ENCODE results near the gene GMDS.

DNA sequence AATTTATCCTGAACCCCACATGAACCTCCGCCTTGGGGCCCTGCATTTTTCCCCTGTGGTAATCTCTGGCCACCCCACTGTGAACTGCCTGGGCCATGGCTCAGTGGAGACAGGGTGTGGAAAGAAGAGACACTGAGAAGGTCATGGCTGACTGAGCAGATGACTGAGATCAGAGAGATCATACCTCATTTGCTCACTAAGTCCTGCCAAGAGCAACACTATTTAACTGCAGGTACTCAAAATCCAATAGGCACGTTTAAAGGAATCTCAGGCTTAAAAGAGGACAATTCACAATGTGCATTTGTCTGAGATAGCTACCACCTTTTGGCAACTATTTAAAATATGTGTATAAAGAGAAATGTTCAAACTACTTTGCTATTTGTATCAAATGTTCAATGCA lies 305.0 kb downstream of the GMDS start:
- TF ChIP-seq, protein P1, sequence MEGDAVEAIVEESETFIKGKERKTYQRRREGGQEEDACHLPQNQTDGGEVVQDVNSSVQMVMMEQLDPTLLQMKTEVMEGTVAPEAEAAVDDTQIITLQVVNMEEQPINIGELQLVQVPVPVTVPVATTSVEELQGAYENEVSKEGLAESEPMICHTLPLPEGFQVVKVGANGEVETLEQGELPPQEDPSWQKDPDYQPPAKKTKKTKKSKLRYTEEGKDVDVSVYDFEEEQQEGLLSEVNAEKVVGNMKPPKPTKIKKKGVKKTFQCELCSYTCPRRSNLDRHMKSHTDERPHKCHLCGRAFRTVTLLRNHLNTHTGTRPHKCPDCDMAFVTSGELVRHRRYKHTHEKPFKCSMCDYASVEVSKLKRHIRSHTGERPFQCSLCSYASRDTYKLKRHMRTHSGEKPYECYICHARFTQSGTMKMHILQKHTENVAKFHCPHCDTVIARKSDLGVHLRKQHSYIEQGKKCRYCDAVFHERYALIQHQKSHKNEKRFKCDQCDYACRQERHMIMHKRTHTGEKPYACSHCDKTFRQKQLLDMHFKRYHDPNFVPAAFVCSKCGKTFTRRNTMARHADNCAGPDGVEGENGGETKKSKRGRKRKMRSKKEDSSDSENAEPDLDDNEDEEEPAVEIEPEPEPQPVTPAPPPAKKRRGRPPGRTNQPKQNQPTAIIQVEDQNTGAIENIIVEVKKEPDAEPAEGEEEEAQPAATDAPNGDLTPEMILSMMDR (CRISPR knock-in tag; IDR thresholded peaks at IDR 0.05), result no peak
- TF ChIP-seq KDM4B (CRISPR knock-in tag; IDR thresholded peaks at IDR 0.05) (no peak), CHD4 (IDR thresholded peaks at IDR 0.05; ENCODE audit: borderline replicate concordance, low read length) (no peak)
